Natural killer cell (primary cell): ENCODE measurements around the gene NAV2. TPM values are rescaled to one million over a fixed set of nuclear protein-coding genes. Genes with fewer than 3 reads are reported as not detected.

Experiments used
- ATAC-seq, 3 donors: fragments of 150-1000 bp in 2 of 3; fragments of 200-7000 bp in 1 of 3; cut with Tn5 transposase; 1 replicate in 1 of 3; 2 replicates in 2 of 3; pipeline ENCODE4 v1.10.0; 2021; ENCODE audit warnings: mild to moderate bottlenecking in 2 of 3, moderate library complexity in 2 of 3
- DNase-seq, 2 donors: peaks; one replicate each; pipeline versions ENCODE4 v3.0.0 to v3.0.0-alpha.2; 2013 to 2021; ENCODE audit warnings: mixed read lengths in 1 of 2
- H3K27ac ChIP-seq: one replicate; pipeline ENCODE4 v1.5.1; 2013; ENCODE audit warnings: mild to moderate bottlenecking, low read length
- H3K27me3 ChIP-seq: one replicate; pipeline ENCODE4 v1.6.1; 2013; ENCODE audit warnings: low read length; ENCODE audit not compliant: control insufficient read depth, insufficient read depth
- H3K36me3 ChIP-seq: one replicate; pipeline ENCODE4 v1.6.1; 2013; ENCODE audit warnings: low read length; ENCODE audit not compliant: control insufficient read depth, insufficient read depth
- H3K4me1 ChIP-seq: one replicate; pipeline ENCODE4 v1.6.1; 2013; ENCODE audit warnings: low read length; ENCODE audit not compliant: control insufficient read depth, insufficient read depth
- H3K4me3 ChIP-seq: one replicate; pipeline ENCODE4 v1.5.1; 2013; ENCODE audit warnings: low read length
- H3K9me3 ChIP-seq: one replicate; pipeline ENCODE4 v1.6.1; 2013; ENCODE audit warnings: low read length; ENCODE audit not compliant: control insufficient read depth, insufficient read depth
- H3K27ac Mint-ChIP-seq, 2 donors: one replicate each; pipeline ENCODE4 v1.8.0; 2022; ENCODE audit warnings: mild to moderate bottlenecking in 2 of 2, mixed read lengths in 2 of 2, moderate library complexity in 1 of 2
- H3K27me3 Mint-ChIP-seq, 2 donors: one replicate each; pipeline ENCODE4 v1.8.0; 2022; ENCODE audit warnings: low read depth in 2 of 2, mixed read lengths in 2 of 2
- H3K36me3 Mint-ChIP-seq: one replicate; pipeline ENCODE4 v1.8.0; 2022; ENCODE audit warnings: mixed read lengths
- H3K4me1 Mint-ChIP-seq, 2 donors: one replicate each; pipeline ENCODE4 v1.8.0; 2022; ENCODE audit warnings: mixed read lengths in 2 of 2
- H3K4me3 Mint-ChIP-seq: one replicate; pipeline ENCODE4 v1.8.0; 2022; ENCODE audit warnings: mild to moderate bottlenecking, moderate library complexity, mixed read lengths
- H3K9me3 Mint-ChIP-seq, 2 donors: one replicate each; pipeline ENCODE4 v1.8.0; 2022; ENCODE audit warnings: mixed read lengths in 2 of 2
- WGBS: methylation state at CpG from one replicate; pipeline ENCODE4 v1.1.7; 2013; ENCODE audit warnings: missing lambda C conversion rate; ENCODE audit not compliant: insufficient coverage; 5-methylcytosine and 5-hydroxymethylcytosine counted together
- intact Hi-C: fragments of 100-400 bp; cut with micrococcal nuclease; formaldehyde crosslinking; loops from one replicate; pipeline ENCODE4 v1.14.2; 2022
- total RNA-seq, 4 donors: library from RNA; stranded (reverse); fragments of 120-200 nt in 1 of 4; gene quantifications; one replicate each; pipeline versions ENCODE4 v1.2.3 to v1.2.4, GENCODE V29; 2013 to 2022
- TF ChIP-seq, protein P1 (sequence below): fragments of 200-600 bp; IDR thresholded peaks from one replicate; pipeline ENCODE4 v1.8.0; 2022; ENCODE audit warnings: antibody characterized with exemption

The NAV2 gene
- total RNA-seq, 3 donors from 2014 or later (not counting 1 experiment from before 2014, with no cell fraction given): 0.14 to 1.6 (median 0.43) TPM

DNA sequence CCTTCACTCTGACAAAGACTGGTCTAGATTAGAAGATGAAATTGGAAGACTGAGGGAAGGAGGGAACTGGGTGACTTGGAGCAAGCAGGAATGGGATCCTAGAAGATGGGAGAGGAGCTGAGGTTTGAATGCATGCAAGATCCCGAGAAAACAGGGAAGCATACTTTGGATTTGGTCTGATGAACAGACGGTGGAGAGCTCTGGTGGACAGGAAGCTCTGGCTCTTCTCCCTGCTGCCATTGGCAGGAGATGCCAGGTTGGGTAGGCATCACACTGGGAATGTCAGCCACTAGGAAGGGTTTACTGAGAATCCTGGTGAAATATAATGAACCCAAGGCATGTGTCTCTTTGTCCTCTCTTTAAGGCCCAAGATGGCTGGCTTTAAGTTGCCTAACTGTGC lies 16.5 kb downstream of the NAV2 start:
- Mint-ChIP-seq H3K9me3 (no peaks in the 10 kb centered on the region), H3K27ac (no peak overlapping the region)
- ATAC-seq: no peak

DNA sequence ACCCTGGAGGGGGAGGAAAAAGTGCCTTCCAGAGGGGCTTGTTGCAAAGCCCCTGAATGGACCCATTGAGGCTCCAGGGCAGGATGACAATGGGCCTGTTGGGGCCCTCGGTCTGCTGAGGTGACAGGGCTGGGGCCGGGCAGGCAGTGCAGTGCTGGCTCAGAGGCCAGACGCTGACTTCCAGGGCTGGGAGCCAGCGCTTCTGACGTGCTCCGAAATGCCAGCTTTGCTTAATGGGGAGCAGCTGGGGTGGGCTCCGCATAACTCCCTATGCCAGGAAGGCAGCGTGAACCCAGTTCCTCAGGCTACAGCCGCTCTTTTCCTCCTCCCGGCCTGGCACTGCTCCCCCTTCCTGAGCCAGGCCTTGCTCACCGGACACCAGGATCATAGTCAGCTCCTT lies 17.7 kb downstream of the NAV2 start:
- Mint-ChIP-seq H3K9me3 (no peaks in the 10 kb centered on the region), H3K36me3 (no peaks in the 10 kb centered on the region), H3K27me3 (peaks cover 3 to 20% of the 10 kb centered on the region in 2 donors), H3K27ac (no peak overlapping the region), H3K4me1 (no peaks in the 10 kb centered on the region), H3K4me3 (no peak overlapping the region)
- Histone ChIP-seq H3K36me3 (no peaks in the 10 kb centered on the region), H3K9me3 (no peaks in the 10 kb centered on the region), H3K27ac (no peak overlapping the region), H3K4me3 (no peak overlapping the region), H3K4me1 (no peaks in the 10 kb centered on the region), H3K27me3 (no peaks in the 10 kb centered on the region)
- ATAC-seq (no peak), DNase-seq (no peak)
- TF ChIP-seq, protein P1, sequence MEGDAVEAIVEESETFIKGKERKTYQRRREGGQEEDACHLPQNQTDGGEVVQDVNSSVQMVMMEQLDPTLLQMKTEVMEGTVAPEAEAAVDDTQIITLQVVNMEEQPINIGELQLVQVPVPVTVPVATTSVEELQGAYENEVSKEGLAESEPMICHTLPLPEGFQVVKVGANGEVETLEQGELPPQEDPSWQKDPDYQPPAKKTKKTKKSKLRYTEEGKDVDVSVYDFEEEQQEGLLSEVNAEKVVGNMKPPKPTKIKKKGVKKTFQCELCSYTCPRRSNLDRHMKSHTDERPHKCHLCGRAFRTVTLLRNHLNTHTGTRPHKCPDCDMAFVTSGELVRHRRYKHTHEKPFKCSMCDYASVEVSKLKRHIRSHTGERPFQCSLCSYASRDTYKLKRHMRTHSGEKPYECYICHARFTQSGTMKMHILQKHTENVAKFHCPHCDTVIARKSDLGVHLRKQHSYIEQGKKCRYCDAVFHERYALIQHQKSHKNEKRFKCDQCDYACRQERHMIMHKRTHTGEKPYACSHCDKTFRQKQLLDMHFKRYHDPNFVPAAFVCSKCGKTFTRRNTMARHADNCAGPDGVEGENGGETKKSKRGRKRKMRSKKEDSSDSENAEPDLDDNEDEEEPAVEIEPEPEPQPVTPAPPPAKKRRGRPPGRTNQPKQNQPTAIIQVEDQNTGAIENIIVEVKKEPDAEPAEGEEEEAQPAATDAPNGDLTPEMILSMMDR: no peak
- intact Hi-C loops: no loop called here
- 94% methylated on average over 11 of the region's 11 CpGs for WGBS

More for the DNA sequence above, 16.5 kb downstream of the NAV2 start:
- Histone ChIP-seq H3K4me3 (no peak overlapping the region), H3K9me3 (no peaks in the 10 kb centered on the region), H3K36me3 (no peaks in the 10 kb centered on the region), H3K4me1 (peaks cover 11% of the 10 kb centered on the region), H3K27me3 (no peaks in the 10 kb centered on the region), H3K27ac (no peak overlapping the region)
- H3K27me3 Mint-ChIP-seq: peaks cover 3 to 20% of the 10 kb centered on the region in 2 donors
- no peaks in the 10 kb centered on the region for H3K36me3 Mint-ChIP-seq
- no peak for DNase-seq
- WGBS: 90% methylated on average over 2 of the region's 2 CpGs
- H3K4me1 Mint-ChIP-seq: peaks cover 4 to 5% of the 10 kb centered on the region in 2 donors
- intact Hi-C loops: no loop called here
- TF ChIP-seq, protein P1: no peak
- H3K4me3 Mint-ChIP-seq: no peak overlapping the region

DNA sequence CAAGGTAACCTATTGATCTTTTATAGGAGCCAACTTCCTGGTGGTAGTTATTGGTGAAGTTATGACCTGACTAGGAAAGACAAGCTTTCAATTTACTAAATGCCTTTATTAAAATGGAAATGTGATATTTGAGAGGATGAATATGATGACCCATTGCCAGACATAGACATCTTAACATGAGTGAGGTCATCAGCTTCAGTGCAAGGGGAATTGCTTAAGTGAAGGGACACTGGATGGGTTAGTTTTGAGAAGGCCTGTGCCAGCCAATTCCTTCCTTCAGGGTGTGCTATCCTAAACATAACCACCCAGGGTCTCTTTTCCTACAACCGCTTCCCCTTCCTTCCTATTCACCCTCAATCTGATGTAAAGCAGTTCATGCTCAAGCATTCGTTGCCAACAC lies 21.5 kb downstream of the NAV2 start:
- 92% methylated on average over 2 of the region's 2 CpGs for WGBS
- H3K36me3 Mint-ChIP-seq: no peaks in the 10 kb centered on the region
- no peaks in the 10 kb centered on the region for H3K4me1 Mint-ChIP-seq

More for the DNA sequence above, 21.5 kb downstream of the NAV2 start:
- H3K4me3 ChIP-seq: no peak overlapping the region
- H3K27me3 ChIP-seq: no peaks in the 10 kb centered on the region
- no peak overlapping the region for H3K27ac ChIP-seq
- Mint-ChIP-seq H3K9me3 (no peaks in the 10 kb centered on the region), H3K27me3 (peaks cover 0 to 7% of the 10 kb centered on the region in 2 donors), H3K27ac (no peak overlapping the region), H3K4me3 (no peak overlapping the region)
- intact Hi-C loops: no loop called here
- H3K36me3 ChIP-seq: no peaks in the 10 kb centered on the region
- no peaks in the 10 kb centered on the region for H3K4me1 ChIP-seq
- no peaks in the 10 kb centered on the region for H3K9me3 ChIP-seq
- DNase-seq (no peak), ATAC-seq (no peak)
- TF ChIP-seq, protein P1: no peak
